Nephron progenitor cell (in vitro differentiated cells): ENCODE results near the gene TMTC4.
A peak's percentile ranks its signal among the peaks of the same experiment; 100 is the strongest.
"Not testable (repeated sequence)": the region's sequence is repeated elsewhere in the genome, so short reads cannot be mapped to it uniquely, and the experiment has no call there.

Experiments
- DNase-seq: peaks from one replicate; pipeline ENCODE4 v3.0.0; 2021
- H3K27ac Mint-ChIP-seq: 2 replicates; pipeline ENCODE4 v1.8.0; 2021; ENCODE audit warnings: mild to moderate bottlenecking, moderate library complexity, mixed read lengths
- H3K27me3 Mint-ChIP-seq: 2 replicates; pipeline ENCODE4 v1.8.0; 2021; ENCODE audit warnings: mild to moderate bottlenecking, low read depth, mixed read lengths; ENCODE audit not compliant: poor library complexity
- H3K36me3 Mint-ChIP-seq: 2 replicates; pipeline ENCODE4 v1.8.0; 2021; ENCODE audit warnings: low read depth, mixed read lengths
- H3K4me1 Mint-ChIP-seq: 2 replicates; pipeline ENCODE4 v1.8.0; 2021; ENCODE audit warnings: mixed read lengths
- H3K4me3 Mint-ChIP-seq: 2 replicates; pipeline ENCODE4 v1.8.0; 2021; ENCODE audit warnings: mild to moderate bottlenecking, moderate library complexity, mixed read lengths
- H3K9me3 Mint-ChIP-seq: 2 replicates; pipeline ENCODE4 v1.8.0; 2021; ENCODE audit warnings: mild to moderate bottlenecking, moderate library complexity, mixed read lengths
- TF ChIP-seq, protein P1 (sequence below): fragments of 200-600 bp; sonication (generic); IDR thresholded peaks from 2 replicates; pipeline ENCODE4 v1.5.0; 2021; ENCODE audit warnings: antibody characterized with exemption

Gene TMTC4

DNA sequence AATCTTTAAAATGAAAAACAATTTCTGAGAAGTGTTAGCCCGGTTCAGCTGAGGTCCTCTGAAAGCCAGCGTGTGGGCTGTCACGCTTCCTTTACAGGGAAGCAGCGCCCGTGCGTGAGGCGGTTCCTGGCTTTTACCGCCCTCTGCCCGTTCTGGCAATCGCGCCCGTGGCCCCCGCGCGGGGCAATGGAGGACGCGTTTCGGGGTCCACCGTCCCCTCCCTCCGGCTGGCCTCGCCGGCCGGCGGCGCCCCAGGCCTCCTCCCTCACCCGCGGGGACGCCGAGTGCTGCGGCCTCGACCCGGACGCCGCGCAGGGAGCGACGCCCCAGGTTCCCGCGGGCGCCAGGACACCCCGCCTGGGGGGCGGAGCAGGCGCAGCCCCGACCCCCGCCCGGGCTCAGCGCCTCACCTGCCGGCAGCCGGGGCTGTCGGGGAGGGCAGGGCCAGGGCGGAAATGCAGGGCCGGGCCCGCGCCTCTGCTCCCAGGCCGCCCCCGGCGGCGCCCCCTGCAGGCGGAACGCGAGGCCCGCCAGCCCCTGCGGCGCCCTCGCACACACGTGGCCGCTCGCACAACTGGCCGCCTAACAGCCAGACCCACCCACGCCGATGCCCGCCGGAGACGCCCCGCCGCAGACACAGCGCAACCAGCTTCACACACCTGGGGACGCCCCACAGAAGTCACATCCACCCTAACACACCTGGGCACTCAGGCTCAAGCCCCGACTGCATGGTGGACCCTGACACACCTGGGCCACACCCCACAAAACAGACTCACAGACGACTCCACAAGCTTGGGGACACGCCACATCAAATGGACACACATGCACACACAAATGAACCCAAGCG lies 86.0 kb downstream of the TMTC4 start, which contains the start of gene GGACT:
GGACT (minus strand) TSS at position 459 of the 847 bp plus-strand sequence. CDS start 56,198 bp downstream, outside the sequence.
- Mint-ChIP-seq H3K9me3 (peaks cover 4% of the 10 kb centered on the region), H3K36me3 (peaks cover under 1% of the 10 kb centered on the region), H3K27me3 (peaks cover 15% of the 10 kb centered on the region), H3K4me3 (peak within 1 kb of the TSS; percentile 84), H3K4me1 (peaks cover 25% of the 10 kb centered on the region), H3K27ac (peak within 1 kb of the TSS; percentile 36)
- peak; percentile 77 for DNase-seq
- TF ChIP-seq, protein P1, sequence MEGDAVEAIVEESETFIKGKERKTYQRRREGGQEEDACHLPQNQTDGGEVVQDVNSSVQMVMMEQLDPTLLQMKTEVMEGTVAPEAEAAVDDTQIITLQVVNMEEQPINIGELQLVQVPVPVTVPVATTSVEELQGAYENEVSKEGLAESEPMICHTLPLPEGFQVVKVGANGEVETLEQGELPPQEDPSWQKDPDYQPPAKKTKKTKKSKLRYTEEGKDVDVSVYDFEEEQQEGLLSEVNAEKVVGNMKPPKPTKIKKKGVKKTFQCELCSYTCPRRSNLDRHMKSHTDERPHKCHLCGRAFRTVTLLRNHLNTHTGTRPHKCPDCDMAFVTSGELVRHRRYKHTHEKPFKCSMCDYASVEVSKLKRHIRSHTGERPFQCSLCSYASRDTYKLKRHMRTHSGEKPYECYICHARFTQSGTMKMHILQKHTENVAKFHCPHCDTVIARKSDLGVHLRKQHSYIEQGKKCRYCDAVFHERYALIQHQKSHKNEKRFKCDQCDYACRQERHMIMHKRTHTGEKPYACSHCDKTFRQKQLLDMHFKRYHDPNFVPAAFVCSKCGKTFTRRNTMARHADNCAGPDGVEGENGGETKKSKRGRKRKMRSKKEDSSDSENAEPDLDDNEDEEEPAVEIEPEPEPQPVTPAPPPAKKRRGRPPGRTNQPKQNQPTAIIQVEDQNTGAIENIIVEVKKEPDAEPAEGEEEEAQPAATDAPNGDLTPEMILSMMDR: peak; percentile 41

GRCh38 chr13:100584896-100585295 lies 89.7 kb downstream of the TMTC4 start:
- H3K27ac Mint-ChIP-seq: no peak overlapping the region
- TF ChIP-seq, protein P1: no peak
- peaks cover 15% of the 10 kb centered on the region for H3K4me1 Mint-ChIP-seq
- no peak for DNase-seq
- H3K4me3 Mint-ChIP-seq: no peak overlapping the region
- peaks cover 7% of the 10 kb centered on the region for H3K27me3 Mint-ChIP-seq
- H3K36me3 Mint-ChIP-seq: peaks cover 36% of the 10 kb centered on the region
- peaks cover 33% of the 10 kb centered on the region for H3K9me3 Mint-ChIP-seq

GRCh38 chr13:100581504-100581903 lies 93.1 kb downstream of the TMTC4 start:
- H3K9me3 Mint-ChIP-seq: peaks cover 29% of the 10 kb centered on the region
- peaks cover 58% of the 10 kb centered on the region for H3K36me3 Mint-ChIP-seq
- H3K27ac Mint-ChIP-seq: no peak overlapping the region
- H3K4me1 Mint-ChIP-seq: peaks cover 2% of the 10 kb centered on the region
- TF ChIP-seq, protein P1: no peak
- peaks cover 3% of the 10 kb centered on the region for H3K27me3 Mint-ChIP-seq
- no peak for DNase-seq
- no peak overlapping the region for H3K4me3 Mint-ChIP-seq

GRCh38 chr13:100581030-100581429 lies 93.6 kb downstream of the TMTC4 start:
- Mint-ChIP-seq H3K4me3 (no peak overlapping the region), H3K36me3 (peaks cover 60% of the 10 kb centered on the region), H3K9me3 (peaks cover 29% of the 10 kb centered on the region), H3K27ac (no peak overlapping the region), H3K27me3 (peaks cover 1% of the 10 kb centered on the region), H3K4me1 (peaks cover 5% of the 10 kb centered on the region)
- no peak for DNase-seq
- TF ChIP-seq, protein P1: no peak

DNA sequence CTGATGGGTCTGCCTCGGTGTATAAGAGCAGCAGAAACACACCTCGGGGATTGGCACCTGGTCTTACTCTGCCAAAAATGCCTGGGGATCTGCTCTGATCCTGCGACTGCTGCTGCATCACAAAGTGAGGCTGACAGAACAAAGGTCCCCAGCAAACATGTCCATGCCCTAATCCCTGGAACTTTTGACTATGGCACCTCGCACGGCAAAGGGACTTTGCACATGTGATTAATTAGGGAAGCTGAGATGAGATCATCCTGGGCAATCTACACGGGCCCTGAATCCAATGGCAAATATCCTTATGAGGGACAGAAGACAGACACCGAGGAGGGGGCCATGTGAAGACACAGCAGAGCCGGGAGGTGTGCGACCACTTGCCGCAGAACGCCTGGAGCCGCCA lies 94.5 kb downstream of the TMTC4 start:
- no peaks in the 10 kb centered on the region for H3K27me3 Mint-ChIP-seq
- peaks cover 29% of the 10 kb centered on the region for H3K9me3 Mint-ChIP-seq
- TF ChIP-seq, protein P1: no peak
- peaks cover 5% of the 10 kb centered on the region for H3K4me1 Mint-ChIP-seq
- H3K27ac Mint-ChIP-seq: no peak overlapping the region
- peaks cover 60% of the 10 kb centered on the region for H3K36me3 Mint-ChIP-seq
- no peak overlapping the region for H3K4me3 Mint-ChIP-seq
- no peak for DNase-seq

GRCh38 chr13:100577239-100577638 lies 97.4 kb downstream of the TMTC4 start:
- H3K4me1 Mint-ChIP-seq, H3K27me3 Mint-ChIP-seq, DNase-seq, H3K27ac Mint-ChIP-seq, H3K4me3 Mint-ChIP-seq: not testable (repeated sequence)
- H3K9me3 Mint-ChIP-seq: peaks cover 24% of the 10 kb centered on the region
- peaks cover 48% of the 10 kb centered on the region for H3K36me3 Mint-ChIP-seq
